ENCODE results near the gene PTPRG. TPM values are rescaled to one million over a fixed set of nuclear protein-coding genes. Genes with fewer than 3 reads are reported as not detected.

Gene PTPRG
- total RNA-seq, 1 experiment from 2014 or later, result 32.1 TPM

- Histone ChIP-seq H4K20me1 (ENCODE audit: insufficient read depth) (no peaks in the 10 kb centered on the region), H3K4me1 (ENCODE audit: control insufficient read depth in 1 of 2, insufficient read depth in 2 of 2, low read length in 2 of 2) (peaks cover 3 to 4% of the 10 kb centered on the region in 2 experiments; a peak in 1 of 4 replicates), H3K36me3 (ENCODE audit: control insufficient read depth in 1 of 2, insufficient read depth in 2 of 2, low read length in 2 of 2) (no peaks in the 10 kb centered on the region), H2AFZ (ENCODE audit: low read depth, low read length, poor library complexity, severe bottlenecking) (no peak overlapping the region), H3K4me3 (replicated peaks in 1 of 2; ENCODE audit: low read depth in 1 of 2, low read length in 2 of 2) (no peak overlapping the region), H3K27me3 (ENCODE audit: insufficient read depth, low read length) (no peaks in the 10 kb centered on the region), H3K9me3 (ENCODE audit: control insufficient read depth in 1 of 2, insufficient read depth in 1 of 2, low read depth in 1 of 2, low read length in 2 of 2) (no peaks in the 10 kb centered on the region), H3K27ac (ENCODE audit: low read depth, low read length) (no peak overlapping the region), H3K9ac (ENCODE audit: low read length) (no peak overlapping the region), H3K4me2 (ENCODE audit: low read length) (no peak overlapping the region), H3K9me2 (ENCODE audit: insufficient read depth) (no peaks in the 10 kb centered on the region), H3K79me2 (ENCODE audit: insufficient read depth, low read length) (peaks cover 4% of the 10 kb centered on the region; the same call in 1 of the 2 replicates)
- TF ChIP-seq POLR2AphosphoS5 (IDR thresholded peaks at IDR 0.05; ENCODE audit: low read depth, low read length), result no peak
- TF ChIP-seq, protein P1, sequence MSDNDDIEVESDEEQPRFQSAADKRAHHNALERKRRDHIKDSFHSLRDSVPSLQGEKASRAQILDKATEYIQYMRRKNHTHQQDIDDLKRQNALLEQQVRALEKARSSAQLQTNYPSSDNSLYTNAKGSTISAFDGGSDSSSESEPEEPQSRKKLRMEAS (IDR thresholded peaks at IDR 0.05), result no peak
- no peak for TF ChIP-seq YY1 (IDR thresholded peaks at IDR 0.05; ENCODE audit: extremely low read depth, insufficient replicate concordance, low read depth, low read length)
- no peak for TF ChIP-seq SRF (IDR thresholded peaks at IDR 0.05; ENCODE audit: low read depth)
- TF ChIP-seq EZH2 (IDR thresholded peaks at IDR 0.05), result no peak
- TF ChIP-seq SP1 (IDR thresholded peaks at IDR 0.05; ENCODE audit: low read depth), result no peak
- TF ChIP-seq CBX3 (IDR thresholded peaks at IDR 0.05; ENCODE audit: low read depth), result no peak
- TF ChIP-seq FOSL1 (IDR thresholded peaks at IDR 0.05; ENCODE audit: low read depth), result no peak
- no peak for TF ChIP-seq CTCF (IDR thresholded peaks at IDR 0.05 in 2 of 3, conservative IDR thresholded peaks at IDR 0.05 in 1 of 3; ENCODE audit: borderline replicate concordance in 1 of 3, insufficient read depth in 1 of 3, low read depth in 2 of 3, low read length in 2 of 3)
- no peak for TF ChIP-seq ZFX (IDR thresholded peaks at IDR 0.05)
- TF ChIP-seq POLR2A (IDR thresholded peaks at IDR 0.05; ENCODE audit: borderline replicate concordance, extremely low read depth, insufficient read depth, insufficient read length), result no peak
- TF ChIP-seq EGR1 (IDR thresholded peaks at IDR 0.05; ENCODE audit: low read depth), result no peak
- no peak for TF ChIP-seq JUND (IDR thresholded peaks at IDR 0.05)
- no peak for TF ChIP-seq SIN3A (IDR thresholded peaks at IDR 0.05; ENCODE audit: low read depth)
- no peak for TF ChIP-seq ZNF274 (IDR thresholded peaks at IDR 0.05; ENCODE audit: low read depth, low read length)
- no peak for TF ChIP-seq TCF7L2 (IDR thresholded peaks at IDR 0.05; ENCODE audit: borderline replicate concordance, extremely low read depth, insufficient read depth, insufficient read length)
- no peak for TF ChIP-seq RAD21 (IDR thresholded peaks at IDR 0.05; ENCODE audit: low read depth)
- TF ChIP-seq, protein P2, sequence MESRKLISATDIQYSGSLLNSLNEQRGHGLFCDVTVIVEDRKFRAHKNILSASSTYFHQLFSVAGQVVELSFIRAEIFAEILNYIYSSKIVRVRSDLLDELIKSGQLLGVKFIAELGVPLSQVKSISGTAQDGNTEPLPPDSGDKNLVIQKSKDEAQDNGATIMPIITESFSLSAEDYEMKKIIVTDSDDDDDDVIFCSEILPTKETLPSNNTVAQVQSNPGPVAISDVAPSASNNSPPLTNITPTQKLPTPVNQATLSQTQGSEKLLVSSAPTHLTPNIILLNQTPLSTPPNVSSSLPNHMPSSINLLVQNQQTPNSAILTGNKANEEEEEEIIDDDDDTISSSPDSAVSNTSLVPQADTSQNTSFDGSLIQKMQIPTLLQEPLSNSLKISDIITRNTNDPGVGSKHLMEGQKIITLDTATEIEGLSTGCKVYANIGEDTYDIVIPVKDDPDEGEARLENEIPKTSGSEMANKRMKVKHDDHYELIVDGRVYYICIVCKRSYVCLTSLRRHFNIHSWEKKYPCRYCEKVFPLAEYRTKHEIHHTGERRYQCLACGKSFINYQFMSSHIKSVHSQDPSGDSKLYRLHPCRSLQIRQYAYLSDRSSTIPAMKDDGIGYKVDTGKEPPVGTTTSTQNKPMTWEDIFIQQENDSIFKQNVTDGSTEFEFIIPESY (IDR thresholded peaks at IDR 0.05; ENCODE audit: extremely low read depth, insufficient replicate concordance, low read length), result no peak
- ATAC-seq (no peak), DNase-seq (ENCODE audit: low read depth, low spot score) (no peak)
- ChIA-PET CTCF (interaction anchor here (1.8 kb wide), 1 partner anchor 16 kb away, joined by 4 read pairs; no protein-coding TSS in a partner anchor), RAD21 (ENCODE audit: low non-redundant PET in 1 of 2, low total read pairs in 2 of 2, uncharacterized antibody in 2 of 2, unreplicated experiment in 2 of 2) (no interaction called here), POLR2A (no interaction called here)
- intact Hi-C loops (cut with micrococcal nuclease), result no loop called here
- no TSS peak for BruUV-seq (replicated peaks)
Measured at GRCh38 chr3:61932499-61932898, 371.1 kb downstream of the PTPRG start.
